HG02884 (cell line): ENCODE data around the gene MAGEC3.

Experiments used
- ATAC-seq: cut with Tn5 transposase; IDR thresholded peaks from one replicate; pipeline ENCODE4 v1.9.1; 2021; ENCODE audit warnings: mild to moderate bottlenecking, moderate library complexity; ENCODE audit not compliant: unreplicated experiment

The MAGEC3 gene

DNA sequence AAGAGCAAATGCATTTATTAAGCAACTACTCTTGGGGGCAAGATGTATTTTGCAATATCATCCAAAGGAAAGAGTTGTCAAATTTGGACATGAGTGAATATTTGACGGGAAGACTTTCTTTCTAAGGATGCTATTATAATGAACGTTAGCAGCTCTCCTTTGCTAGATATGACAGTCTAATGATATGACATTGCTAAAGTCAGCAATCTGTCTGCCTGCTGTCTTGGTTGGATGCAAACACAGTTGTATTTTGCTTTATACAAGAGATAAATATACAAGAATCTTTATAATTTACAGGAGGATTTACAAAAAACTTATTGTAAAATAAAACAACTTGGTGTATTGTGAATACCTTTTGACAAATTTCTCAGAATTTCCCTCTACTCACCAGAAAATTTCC lies 103.1 kb downstream of the MAGEC3 start:
- no peak for ATAC-seq

DNA sequence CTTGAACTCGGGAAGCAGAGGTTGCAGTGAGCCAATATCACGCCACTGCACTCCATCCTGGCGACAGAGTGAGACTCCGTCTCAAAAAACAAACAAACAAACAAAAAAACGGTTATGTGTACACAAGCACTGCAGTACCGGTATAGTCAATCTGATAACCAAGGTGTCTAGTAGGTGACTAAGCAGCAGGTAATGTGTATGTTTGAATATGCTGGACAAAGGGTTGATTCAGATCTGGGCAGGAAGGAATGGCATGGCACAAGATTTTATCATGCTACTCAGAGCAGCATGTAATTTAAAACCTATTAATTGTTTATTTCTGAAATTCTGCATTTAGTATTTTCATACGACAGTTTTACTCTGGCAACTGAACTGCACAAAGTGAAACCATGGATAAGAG lies 107.3 kb downstream of the MAGEC3 start:
- ATAC-seq: no peak

DNA sequence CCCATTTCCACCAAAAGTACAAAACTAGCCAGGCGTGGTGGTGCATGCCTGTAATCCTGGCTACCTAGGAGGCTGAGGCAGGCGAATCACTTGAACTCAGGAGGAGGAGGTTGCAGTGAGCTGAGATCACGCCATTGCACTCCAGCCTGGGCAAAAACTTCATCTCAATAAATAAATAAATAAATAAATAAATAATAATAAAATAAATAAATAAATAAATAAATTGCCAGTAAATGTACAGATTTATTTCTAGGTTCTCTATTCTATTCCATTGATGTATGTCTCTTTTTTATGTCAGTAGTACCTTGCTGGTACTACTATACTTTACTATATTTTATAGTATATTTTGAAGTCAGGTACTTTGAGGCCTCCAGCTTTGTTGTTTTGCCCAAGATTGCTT lies 109.2 kb downstream of the MAGEC3 start:
- no peak for ATAC-seq
